HG03439 (cell line): Measurements from ENCODE around the gene DLGAP1.
"Not testable (repeated sequence)": the region's sequence is repeated elsewhere in the genome, so short reads cannot be mapped to it uniquely, and the experiment has no call there.

Experiments
- ATAC-seq: cut with Tn5 transposase; IDR thresholded peaks from one replicate; pipeline ENCODE4 v1.9.1; 2021; ENCODE audit warnings: mild to moderate bottlenecking, moderate library complexity; ENCODE audit not compliant: unreplicated experiment

The DLGAP1 gene

DNA sequence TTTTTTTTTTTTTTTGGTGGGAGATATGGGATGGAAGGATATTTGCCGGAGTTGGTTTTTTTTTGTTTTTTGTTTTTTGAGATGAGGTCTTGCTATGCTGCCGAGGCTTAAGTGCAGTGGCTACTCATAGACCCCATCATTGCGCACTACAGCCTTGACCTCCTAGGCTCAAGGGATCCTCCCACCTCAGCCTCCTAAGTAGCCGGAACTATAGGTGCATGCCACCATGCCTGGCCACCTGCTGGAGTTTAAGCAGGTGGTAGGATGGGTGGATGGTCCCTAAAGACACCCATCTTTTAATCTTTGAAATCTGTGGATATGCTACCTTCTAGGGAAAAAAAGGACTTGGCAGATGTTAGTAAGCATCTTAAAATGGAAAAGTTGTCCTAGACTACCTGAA is 835.4 kb downstream of the DLGAP1 start:
- no peak for ATAC-seq

GRCh38 chr18:3619222-3619621 is 835.9 kb downstream of the DLGAP1 start:
- no peak for ATAC-seq

DNA sequence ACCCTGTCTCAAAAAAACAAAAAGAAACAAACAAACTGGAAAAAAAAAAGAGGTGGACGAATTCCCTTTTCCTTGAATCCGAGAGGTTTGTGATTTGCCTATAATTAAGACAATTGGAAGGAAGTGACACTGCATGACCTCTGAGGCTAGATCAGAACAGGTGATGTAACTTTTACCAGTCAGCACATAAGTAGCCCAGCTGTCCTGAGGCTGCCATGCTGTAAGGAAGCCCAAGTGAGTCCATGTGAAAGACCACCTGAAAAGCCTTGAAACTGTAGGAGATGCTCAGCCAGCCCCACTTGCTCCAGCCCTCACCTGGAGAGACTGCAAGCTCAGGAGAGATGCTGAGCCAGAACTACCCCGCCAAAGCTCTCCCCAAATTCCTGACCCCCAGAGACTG is 838.4 kb downstream of the DLGAP1 start:
- ATAC-seq: no peak

DNA sequence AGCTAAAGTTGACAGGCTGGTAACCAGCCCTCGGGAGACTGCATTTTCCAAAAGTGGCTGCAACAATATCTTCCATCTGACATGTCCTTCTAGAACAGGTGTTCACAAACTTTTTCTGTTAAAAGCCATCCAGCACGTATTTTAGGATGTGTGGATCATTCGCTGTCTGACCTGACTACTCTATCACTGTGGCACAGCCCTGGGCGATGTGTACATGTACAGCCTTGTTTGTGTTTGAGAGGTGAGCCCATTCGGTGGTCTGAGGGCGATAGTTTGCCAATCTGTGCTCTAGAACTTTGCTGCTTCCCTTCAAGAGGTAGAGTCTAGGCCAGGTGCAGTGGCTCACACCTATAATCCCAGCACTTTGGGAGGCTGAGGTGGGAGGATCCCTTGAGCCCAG is 839.0 kb downstream of the DLGAP1 start:
- no peak for ATAC-seq

DNA sequence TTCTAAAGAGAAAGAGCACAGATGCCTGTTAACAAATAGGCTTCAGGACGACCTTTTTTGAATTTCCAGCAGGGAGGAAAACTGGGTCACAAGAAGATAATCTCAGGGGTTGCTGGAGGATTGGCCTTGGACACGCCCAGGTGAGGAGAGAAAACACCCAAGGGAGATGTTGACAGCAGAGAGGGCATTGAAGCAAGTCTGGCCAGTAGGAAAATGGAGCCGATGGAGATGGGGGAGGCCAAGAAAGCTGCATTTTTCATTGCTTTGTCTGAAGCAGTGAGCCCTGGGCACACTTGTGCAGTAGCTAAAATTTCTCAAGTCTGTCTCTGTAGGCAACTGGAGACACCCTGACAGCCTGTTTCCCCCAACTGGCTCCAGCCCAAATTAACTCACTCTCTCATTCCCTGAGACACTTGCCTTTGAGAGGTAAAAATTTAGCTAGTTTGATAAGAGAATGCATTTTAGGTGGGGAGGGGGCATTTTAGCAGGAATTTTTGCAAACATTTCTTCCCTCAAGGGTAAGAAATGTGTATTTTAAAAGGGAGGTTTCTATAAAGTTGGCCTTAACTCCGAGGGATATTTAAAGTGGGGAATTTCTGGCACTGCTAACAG is 839.6 kb downstream of the DLGAP1 start:
- ATAC-seq: no peak

DNA sequence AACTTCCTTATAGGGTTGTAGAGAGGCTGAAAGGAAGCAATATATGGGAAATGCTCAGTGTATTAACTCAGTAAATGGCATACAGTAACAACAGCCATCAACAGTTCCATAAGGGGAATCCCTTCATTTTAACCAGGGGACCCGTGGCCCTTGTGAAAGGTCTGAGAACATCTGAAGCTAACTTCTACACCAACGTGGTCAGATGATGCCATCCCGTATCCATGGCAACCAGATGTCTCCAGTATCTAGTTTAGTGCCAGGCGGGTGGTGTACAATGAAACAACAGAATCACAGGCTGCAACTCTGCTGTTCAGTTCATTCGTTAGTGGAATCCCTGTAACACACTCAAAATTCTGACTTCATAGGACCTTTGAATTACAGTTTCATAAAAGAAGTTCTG is 842.8 kb downstream of the DLGAP1 start:
- ATAC-seq: no peak

DNA sequence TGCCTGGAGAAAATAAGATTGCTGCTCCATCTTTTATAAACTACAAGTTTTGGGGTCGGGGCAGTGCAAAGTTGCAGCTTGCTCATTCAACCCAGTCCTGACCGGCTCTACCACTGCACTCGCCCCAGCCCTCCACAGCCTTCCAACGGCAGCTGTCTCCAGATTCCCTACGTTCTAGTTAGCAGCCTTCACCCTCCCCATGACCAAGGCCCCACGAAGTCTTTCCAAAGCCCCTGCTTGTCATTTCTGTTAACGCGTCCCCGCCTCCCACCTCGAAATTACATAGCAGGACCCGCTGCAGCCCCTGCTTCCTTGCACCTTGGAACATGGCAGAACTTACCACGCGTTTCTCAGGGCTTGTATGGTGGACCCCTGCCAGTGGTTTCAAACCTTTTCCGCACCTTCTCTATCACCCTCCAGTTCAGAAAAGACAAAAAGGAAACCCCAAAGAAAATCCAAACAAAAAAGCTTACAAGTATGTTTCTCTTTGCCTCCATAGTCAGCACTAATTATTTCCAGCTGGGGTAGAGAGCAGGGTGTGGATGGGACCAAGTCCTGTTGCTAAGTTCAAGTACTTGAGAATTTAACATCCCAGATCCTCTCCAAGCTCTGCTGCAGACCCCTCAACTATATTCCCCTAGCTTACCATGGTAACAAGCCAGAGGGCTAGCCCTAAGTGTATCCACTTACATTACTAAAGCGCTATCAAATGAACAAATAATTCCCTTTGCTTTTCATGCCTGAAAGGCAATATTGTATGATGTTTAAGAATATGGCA is 843.6 kb downstream of the DLGAP1 start:
- ATAC-seq: no peak

DNA sequence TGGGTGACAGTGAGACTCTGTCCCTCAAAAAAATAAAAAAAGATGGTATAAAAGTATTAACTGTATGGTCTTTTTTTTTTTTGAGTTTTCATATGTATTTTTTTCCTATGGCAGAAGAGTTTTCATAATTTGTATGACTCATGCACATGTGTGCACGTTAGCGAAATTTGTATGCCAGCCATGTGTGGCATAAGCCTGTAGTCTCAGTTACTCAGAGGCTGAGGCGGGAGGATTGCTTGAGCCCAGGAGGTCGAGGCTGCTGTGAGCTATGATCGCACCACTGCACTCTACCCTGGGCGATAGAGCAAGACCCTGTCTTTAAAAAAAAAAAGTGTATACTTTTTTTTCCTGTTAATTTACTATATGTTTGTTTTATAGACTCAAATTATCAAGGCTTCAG is 844.3 kb downstream of the DLGAP1 start:
- no peak for ATAC-seq

- ATAC-seq: no peak
Measured at GRCh38 chr18:3610188-3610708, 844.9 kb downstream of the DLGAP1 start.

GRCh38 chr18:3608488-3608887 is 846.6 kb downstream of the DLGAP1 start:
- ATAC-seq: no peak

GRCh38 chr18:3608099-3608453 is 847.0 kb downstream of the DLGAP1 start:
- not testable (repeated sequence) for ATAC-seq

DNA sequence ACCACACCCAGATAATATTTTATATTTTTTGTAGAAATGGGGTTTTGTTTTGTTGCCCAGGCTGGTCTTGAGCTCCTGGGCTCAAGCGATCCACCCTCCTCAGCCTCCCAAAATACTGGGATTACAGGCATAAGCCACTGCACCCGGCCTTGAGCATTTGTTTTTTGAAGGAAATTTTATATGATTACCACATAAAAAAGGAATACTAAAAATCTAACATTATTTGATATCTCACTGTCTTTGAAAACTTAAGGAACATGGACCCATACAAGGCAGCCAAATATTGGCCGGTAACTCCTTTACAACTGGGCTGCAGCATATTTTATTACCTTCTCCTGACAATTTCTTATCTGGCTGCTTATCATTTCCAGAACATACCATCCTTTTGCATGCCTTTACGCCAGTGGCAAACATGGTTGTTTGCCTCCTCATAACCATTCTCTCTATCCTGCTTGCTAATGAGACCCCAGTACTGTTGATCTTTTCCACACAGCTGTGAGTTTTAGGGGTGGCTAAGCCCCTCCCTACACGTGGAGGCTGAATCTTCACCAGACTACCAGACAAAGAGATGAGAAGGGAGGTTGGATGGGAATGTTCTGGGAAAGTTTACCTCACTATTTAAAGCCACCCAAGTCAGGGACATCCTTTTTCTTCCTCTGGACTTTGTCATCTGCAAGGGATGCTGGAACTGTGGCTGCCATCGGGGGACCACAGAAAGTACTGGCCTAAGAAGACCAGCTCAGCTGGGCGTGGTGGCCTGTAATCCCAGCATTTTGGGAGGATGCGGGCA is 847.6 kb downstream of the DLGAP1 start:
- ATAC-seq: no peak

GRCh38 chr18:3606863-3607262 is 848.2 kb downstream of the DLGAP1 start:
- ATAC-seq: not testable (repeated sequence)

- ATAC-seq: no peak
Measured at GRCh38 chr18:3605954-3606443, 849.1 kb downstream of the DLGAP1 start.

DNA sequence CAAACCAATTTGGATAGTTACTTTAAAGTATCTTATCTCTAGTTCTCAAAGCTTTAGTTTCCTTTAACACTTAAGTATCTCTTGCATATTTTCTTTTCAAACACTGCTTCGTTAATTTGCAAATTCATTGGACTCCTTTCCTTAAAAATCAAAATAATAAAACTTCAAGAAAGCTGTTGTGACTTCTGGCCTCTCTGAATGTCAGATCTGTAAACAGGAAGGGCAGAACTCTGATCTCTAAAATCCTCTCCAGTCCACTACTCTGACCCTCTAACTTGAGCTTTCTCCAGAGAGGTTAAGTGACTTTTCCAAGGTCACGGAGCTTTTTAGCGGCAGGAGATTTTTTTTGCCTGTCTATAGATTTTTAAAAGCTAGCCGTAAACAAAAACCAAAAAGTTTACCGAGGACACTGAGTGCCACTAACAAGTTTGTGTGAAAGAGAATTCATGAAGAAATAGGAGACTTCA is 849.6 kb downstream of the DLGAP1 start:
- ATAC-seq: no peak

DNA sequence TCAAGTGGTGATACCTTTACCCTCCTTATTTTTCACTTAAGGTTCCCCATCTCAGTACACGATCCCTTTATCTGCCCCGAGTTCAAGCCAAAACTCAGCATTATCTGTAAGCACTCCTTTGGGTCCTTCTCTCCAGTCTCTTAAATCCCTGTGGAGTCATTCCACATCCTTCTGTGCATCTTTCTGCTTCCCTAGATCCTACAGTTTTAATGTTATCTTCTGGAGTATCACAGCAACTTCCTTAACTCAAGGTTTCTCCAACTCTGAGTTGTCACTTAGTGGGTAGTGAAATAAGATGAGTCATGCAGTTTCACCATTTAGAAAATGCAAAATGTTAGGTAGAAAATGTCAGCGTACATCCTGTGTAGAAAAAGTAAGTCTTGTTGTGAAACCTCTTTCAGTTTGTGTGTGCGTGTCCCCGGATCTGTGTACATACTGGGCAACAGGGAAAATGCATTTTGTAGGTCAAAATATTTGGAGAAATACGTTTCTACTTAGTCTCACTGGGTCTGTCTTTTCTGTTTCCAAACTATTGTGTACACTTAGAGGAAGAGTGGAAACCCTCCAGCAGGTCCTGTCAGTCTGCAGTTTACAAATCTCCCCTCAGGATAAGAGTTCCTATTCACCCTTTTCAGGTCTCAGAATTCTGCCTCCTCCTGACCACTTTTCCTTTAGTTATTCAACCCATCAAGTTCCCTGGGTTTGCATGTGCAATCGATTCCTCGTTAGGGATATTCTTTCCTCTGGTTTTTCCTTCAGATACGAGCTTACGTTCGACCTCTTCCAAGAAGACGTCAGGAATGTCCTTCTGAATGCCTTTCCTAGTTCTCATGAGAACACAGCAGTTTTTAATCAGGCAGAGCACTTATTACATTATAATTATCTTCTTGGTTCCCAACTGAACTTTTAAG is 850.4 kb downstream of the DLGAP1 start:
- peak; percentile 96 for ATAC-seq

GRCh38 chr18:3604235-3604497 is 850.9 kb downstream of the DLGAP1 start:
- ATAC-seq: no peak

- no peak for ATAC-seq
Measured at GRCh38 chr18:3603421-3604234, 851.5 kb downstream of the DLGAP1 start.

DNA sequence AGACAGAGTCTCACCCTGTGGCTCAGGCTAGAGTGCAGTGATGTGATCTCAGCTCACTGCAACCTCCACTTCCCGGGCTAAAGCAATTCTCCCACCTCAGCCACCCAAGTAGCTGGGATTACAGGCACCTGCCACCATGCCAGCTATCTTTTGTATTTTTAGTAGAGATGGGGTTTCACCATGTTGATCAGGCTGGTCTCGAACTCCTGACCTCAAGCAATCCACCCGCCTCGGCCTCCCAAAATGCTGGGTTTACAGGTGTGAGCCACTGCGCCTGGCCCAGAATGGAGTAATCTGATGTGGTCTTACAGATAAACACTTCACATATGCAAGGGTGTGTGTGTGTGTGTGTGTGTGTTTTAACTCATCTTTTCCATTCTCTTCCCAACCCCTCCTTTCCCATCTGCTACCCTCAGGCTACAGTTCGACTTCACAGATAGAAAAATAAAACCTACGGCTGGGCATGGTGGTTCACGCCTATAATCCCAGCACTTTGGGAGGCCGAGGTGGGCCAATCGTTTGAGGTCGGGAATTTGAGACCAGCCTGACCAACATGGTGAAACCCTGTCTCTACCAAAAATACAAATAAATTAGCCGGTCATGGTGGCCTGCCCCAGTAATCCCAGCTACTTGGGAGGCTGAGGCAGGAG is 853.9 kb downstream of the DLGAP1 start:
- not testable (repeated sequence) for ATAC-seq
